GM18508 (cell line): ENCODE results near the gene FLVCR2.
A peak's percentile ranks its signal among the peaks of the same experiment; 100 is the strongest.

ENCODE experiments used
- ATAC-seq: cut with Tn5 transposase; IDR thresholded peaks from one replicate; pipeline ENCODE4 v1.9.1; 2021; ENCODE audit warnings: moderate number of reproducible peaks; ENCODE audit not compliant: insufficient read depth, unreplicated experiment

The FLVCR2 gene, protein sequence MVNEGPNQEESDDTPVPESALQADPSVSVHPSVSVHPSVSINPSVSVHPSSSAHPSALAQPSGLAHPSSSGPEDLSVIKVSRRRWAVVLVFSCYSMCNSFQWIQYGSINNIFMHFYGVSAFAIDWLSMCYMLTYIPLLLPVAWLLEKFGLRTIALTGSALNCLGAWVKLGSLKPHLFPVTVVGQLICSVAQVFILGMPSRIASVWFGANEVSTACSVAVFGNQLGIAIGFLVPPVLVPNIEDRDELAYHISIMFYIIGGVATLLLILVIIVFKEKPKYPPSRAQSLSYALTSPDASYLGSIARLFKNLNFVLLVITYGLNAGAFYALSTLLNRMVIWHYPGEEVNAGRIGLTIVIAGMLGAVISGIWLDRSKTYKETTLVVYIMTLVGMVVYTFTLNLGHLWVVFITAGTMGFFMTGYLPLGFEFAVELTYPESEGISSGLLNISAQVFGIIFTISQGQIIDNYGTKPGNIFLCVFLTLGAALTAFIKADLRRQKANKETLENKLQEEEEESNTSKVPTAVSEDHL

DNA sequence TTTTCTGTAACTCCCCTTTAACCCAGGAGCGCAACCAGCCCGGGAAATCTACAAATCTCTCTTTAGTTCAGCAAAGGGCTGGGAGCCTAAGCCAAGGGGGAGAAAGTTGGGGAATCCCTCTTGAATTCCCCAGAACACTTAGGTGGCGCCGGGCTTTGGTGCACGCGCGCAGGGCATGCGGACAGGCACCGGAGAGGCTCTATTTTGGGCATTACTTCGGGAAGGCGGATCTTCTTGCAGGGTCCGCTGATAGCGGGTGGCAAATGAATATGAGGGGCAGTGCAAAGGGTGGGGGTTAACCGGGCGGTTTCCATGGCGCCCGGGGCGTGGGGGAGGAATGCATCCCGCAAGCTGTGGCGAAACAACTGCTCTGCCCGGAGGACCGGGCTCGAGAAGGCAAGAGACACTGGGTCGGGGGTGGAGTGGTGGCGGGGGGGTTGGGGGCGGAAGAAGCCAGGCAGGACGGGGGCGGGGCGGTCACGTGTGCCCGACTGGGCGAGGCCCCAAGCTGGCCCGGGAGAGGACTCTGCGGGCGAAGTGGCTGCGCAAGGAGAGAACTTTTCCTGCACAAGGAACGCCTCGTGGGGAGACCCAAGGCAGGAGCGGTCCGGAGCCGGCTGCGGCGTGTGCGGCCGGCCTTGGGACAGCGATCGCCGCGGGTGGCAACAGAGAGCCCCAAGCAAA is at the start of gene FLVCR2:
Gene FLVCR2, plus strand, starts transcription at position 519 of the 684 bp plus-strand sequence. CDS start 353 bp downstream, outside the sequence.
- ATAC-seq: no peak

DNA sequence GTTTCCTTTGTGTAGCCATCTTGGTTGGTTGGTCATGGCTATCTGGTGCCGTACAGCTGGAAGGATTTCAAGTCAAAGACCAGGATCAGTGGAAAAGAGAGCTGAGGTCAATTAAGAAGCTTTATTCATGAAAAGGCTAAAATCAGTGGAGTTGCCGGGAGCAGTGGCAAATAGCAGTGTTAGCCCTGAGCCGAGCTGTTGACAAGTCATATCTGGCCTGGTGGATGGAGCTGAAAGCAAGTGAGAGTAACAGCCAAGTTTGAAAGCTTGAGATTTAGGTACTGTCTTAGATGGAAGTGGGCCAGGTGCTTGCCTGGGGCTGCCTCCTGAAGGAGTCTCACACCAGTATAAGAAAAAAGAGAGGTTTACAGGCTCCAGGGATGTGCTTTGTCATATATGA is 47.2 kb upstream of the FLVCR2 start:
- ATAC-seq: no peak

DNA sequence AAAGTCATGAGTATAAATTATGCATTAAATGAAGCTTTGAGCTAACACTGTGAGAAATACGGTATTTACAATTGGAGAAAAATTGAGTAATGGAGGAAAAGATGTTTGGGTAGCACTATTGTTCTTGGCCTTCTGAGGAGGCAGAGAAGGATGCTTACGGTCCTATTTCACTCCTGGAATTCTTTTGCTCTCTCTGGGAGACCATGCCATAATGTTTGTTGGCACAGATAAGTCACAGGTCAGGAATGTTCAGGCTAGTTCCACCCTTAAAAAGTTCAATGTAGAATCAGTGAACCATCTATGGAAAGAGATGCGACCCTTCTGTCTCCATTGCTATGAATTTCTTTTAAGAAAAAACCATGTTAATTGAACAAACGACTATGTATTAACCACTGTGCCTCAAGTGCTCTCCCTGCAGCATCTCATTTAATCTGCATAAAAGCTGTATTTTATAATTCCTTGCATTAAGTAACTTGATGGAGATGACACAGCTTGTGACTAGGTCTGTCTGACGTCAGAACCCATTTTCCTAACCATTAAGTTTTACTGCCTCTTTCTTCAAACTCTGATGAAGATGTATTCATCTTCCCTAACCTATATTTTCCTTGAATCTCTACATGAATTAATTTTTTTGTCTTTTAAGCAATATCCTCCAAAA is 46.6 kb upstream of the FLVCR2 start:
- no peak for ATAC-seq

DNA sequence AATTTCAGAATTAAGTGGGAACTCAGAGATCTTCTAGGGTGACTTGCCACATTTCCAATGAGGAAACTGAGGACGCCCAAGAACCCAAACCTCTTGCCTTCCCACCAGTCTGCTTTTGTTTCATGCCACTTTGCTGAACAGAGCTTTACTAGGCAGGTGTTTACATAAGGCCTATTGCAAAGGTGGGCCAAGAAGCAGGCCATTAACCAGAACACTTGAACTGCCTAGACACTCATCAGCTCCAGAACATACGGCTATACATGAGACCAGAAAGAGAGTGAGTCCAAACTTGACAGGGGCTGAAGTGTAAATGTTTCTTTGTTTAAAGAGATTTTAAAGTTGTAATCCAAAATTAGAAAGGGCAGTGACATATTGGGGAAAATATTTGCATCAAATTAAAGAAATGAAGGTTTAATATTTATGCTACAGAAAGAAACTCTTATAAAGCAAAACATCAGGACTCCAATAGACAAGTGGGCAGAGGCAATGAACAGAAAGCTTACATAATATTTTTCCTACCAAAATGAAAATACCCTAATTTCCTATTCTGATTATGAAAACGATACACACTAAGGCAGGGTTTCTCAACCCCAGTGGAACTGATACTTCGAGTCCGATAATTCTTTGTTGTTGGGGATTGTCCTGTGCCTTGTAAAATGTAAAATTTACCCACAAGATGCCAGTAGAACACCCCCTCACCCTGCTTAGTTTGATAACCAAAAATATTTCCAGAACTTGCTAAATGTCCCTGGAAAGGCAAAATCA is 44.4 kb upstream of the FLVCR2 start:
- ATAC-seq: no peak

DNA sequence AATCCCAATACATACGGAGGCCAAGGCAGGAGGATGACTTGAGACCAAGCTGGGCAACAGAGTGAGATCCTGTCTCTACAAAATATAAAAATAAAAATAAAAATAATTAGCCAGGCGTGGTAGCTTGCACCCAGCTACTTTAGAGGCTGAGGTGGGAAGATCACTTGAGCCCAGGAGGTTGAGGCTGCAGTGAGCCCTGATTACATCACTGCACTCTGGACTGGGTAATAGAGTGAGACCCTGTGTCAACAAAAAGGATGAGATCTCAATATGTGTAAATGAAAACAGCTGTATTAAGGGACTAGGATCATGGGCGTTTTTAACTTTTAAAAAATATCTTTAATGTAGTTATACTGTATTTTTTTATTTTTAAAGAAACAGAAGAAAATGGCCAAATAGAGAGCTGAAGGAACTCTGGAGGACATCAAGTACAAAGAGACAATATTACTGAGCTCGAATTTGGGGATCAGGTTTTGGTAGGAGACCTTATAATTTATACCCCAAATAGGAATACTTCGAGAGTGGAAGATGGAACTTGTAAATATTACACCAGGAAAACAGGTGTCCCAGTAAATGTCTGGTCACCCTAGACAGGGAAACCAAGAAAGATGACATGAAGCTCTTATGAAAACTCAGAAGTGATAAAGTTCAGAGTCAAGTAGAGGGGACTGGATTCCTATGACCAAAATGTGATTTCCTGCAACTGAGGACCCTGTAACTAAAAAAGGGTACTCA is 43.1 kb upstream of the FLVCR2 start:
- no peak for ATAC-seq

DNA sequence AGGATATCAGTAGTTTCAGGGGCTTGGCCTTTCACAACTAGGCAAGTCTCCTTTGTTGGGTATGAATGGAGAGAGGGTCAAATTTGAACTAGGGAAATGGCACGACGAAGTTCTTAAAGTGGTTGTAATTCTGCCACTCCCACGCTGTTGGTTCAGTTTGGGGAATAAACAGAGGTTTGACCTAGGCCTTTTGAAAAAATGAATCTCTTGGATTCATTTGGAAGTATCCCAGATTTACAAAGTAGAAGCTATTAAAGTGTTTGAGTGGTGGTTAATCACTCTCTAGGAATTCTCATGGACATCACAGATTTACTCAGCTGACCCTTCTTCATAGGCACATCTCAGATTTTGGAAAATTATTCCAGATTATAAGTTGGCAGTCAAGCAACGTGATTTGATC is 41.3 kb upstream of the FLVCR2 start:
- ATAC-seq: no peak

DNA sequence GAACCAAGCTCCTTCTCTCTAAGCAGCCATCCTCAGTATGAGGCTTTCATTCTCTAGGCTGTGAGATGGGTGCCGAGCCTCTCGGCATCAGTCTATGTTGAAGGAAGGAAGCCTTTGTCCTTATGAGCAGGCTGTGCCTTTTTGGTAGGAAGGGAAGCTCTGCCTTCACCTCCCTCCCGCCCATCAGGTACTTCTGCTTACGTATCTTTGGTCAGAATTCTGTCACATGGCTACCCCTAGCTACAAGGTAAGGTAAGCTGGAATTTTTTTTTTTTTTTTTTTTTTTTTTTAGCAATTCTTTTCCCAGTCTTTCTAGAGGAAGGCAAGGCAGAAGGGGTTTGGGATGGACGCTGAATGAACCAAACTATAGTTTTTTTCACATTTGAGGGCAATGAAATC is 39.3 kb upstream of the FLVCR2 start:
- no peak for ATAC-seq

DNA sequence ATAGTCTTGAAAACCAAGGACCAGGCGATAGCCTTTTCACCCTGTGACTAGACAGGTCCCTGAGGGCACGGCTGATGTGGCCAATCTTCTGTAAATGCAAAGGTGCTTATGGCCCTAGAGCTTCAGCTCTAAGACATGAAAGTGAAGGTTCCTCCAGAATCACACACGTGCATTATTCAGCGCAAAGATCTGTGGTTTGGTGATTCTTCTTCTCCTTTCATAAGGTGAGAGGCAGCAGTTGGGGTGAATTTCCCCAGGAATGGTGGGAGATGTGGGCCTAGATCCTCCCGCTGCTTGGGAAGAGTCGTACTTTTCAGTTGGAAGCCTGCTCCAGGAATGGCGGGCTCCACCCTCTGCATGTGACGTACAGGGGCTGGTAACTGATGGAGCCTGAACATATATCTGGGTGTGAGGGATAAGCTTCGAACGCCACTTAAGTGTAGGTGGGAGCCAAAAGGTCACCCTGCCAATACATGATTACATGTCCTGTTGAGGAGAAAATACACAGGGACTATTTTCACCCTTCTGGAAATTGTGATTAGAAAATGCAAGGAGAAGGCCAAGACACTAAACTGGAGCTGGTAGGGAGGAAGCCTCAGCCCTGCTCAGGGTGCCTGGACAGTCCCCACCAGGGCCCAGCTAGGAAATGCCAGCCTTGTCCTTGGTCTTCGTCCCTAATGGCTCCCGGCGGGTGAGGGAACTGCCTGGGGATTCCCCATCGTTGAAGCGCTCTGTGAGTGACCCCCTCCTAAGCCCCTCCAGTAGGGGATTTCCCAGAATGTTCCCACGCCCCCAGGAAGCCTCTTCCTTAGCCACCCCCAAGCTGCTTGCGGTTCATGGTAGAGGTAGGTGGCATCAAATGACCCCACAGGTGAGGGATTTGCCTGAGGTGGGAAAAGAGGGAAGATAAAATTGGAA is 38.6 kb upstream of the FLVCR2 start:
- ATAC-seq: peak; percentile 43

DNA sequence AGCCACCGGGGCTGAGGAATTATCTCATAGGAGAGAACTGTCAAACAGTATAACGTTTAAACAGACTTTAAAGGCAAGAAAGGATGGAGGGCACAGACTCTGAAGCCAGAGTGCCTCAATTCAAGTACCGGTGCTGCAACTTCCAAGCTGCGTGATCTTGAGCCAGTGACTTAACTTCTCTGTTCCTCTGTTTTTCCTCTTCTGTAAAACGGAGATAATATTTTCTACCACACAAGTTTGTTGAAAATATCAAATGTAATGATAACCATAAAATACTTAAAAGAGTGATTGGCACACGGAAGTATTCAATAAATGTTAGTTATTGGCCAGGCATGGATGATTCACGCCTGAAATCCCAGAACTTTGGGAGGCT is 38.0 kb upstream of the FLVCR2 start:
- no peak for ATAC-seq

DNA sequence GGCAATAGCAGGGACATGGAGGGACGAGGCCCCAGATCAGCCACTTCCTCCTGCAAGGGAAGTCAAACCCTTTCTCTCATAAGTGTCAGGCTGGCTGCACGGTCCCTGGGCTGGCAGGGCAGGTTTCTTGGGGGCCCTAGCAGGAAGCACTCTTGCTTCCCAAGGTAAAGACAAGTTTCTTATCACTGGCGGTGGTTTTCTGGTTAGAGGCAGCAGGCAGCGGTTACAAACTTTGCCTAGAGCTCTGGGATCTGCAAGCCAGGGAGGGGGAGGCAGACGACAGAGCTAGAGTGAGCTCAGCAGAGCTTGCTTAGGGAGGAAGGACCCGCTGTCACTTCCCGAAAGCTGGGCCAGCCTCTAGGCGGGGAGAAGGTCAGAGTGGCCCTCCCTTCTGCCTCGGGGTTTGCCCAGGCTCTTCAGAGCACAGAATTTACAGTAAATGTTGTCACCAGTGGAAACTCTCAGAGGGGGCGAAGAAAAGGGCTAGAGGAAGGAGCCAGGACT is 35.8 kb upstream of the FLVCR2 start:
- ATAC-seq: no peak

DNA sequence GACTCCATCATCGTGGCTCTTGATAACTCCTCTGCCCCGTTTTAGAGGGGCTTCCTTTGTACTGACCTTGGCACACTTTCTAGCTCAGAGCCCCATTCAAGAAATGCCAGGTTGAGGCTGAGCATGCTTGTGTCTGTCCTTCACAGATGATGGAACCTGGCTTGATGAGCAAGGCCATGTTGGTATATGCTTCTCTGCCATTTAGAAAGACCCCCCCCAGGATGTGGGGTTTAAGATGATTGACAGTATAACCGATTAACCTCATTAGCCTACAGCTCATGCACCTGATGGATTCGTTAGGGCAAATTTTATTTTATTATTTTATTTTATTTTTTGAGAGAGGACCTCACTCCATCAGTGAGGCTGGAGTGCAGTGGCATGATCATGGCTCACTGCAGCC is 35.2 kb upstream of the FLVCR2 start:
- ATAC-seq: no peak

DNA sequence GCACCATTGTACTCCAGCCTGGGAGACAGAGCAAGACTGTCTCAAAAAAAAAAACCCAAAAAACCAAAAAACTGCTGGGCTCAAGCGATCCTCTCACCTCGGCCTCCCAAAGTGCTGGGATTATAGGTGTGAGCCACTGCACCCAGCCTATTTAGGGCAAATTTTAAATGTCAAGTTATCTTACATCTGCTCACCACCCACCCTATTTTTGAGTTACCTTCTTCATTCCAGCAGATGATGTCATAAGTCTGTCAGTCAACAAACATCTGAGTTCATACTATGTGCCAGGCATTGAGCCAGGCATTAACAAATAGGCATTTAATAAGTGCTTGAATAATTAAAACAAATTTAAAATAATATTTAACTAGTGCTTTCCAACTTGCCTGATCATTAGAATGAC is 34.6 kb upstream of the FLVCR2 start:
- ATAC-seq: no peak

DNA sequence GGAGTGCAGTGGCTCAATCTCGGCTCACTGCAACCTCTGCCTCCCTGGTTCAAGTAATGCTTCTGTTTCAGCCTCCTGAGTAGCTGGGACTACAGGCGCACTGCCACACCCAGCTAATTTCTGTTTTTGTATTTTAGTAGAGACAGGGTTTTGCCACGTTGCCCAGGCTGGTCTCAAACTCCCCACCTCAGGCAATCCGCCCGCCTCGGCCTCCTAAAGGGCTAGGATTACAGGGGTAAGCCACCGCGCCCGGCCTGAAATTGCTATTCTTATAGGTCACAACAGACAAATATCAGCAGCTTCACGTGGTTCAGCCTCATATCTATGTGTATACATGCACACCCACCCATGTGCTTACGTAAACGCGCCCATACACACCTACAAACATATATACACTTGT is 32.5 kb upstream of the FLVCR2 start:
- no peak for ATAC-seq

DNA sequence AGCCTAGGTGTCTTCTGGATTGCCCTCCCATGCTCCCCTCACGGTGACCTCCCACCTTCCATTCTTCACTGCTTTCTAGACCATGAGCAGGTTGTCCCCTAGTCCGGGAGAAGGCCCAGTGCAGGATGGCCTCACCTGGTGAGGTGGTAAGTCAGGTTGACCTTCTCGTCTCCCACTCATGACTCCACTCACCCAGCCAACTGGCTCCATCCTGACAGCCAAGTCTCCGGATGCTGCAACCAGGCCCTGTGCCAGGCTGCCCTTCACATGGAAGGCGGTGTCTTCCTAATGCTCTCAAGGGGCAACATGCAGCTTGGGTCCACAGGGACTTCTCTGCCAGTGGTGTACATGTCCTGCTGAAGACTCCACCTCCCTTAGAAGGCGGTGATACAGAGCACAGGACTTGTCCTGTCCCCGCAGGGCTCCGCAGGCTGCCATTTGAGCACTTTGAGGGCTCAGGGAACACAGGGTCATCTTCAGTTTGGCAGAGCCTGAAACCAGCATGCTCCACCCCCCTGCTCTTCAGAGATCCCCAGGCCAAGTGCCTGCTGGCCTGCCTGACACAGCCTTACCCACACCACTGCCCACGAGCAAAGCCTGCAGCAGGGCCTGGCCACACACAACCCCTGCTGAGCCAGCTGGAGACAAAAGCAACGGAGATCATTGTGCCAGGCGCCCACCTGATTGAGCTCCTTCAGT is 30.7 kb upstream of the FLVCR2 start:
- ATAC-seq: no peak

DNA sequence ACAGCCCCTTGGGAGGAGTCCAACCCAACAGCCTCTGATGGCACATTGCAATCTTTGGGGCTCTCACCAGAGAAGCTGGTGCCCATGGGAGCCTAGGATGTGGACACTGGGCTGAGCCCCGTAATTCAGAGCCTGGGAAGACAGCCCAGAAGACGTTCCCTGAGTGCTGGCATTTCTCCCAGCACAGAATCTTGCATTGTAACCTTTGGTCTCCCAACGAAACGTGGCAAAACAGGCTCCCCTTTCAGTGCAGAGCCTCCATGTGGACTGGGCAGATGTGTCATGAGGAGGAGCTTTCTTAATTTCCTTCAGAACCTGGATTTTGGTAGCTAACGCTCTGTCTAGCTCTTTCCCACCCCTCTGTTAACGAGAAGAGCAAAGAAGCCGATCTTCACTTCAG is 29.9 kb upstream of the FLVCR2 start:
- no peak for ATAC-seq

DNA sequence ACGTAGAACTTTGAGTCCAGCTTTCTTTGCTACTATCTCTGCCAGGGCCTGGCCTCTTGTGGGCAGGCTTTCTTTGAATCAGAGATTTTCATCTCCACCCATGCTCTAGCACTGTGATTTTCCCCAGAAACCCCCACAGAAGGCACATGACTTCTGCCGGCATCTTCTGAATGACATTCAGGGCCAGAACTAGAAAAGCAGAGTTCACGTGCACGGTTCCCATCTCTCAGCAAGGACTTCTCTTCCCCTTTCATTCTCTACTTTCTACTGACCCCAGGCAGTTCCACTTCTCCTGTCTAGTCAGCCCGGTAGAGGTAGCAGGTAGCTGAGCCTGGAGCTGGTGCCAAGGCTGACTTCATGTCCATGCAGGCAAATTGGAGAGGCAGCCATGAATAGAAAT is 29.3 kb upstream of the FLVCR2 start:
- peak; percentile 65 for ATAC-seq

DNA sequence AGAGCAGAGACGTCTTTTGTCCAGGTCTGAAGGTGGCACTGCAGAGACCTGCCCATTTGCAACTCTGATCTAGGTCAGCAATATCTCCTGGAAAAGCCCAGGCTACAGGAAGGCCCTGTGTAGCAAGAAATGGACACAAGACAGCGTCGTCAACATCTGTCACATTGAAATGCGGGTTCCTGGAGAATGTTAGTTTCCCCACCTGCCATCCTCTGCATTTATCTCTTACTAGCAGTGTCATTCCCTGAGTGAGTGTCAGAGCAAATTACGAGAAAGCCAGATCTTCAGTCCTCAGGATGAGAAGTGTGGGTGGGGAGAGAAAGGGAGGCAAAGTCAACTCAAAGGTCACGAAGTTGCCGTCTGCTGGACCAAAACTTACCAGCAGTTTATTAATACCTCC is 27.4 kb upstream of the FLVCR2 start:
- ATAC-seq: no peak

DNA sequence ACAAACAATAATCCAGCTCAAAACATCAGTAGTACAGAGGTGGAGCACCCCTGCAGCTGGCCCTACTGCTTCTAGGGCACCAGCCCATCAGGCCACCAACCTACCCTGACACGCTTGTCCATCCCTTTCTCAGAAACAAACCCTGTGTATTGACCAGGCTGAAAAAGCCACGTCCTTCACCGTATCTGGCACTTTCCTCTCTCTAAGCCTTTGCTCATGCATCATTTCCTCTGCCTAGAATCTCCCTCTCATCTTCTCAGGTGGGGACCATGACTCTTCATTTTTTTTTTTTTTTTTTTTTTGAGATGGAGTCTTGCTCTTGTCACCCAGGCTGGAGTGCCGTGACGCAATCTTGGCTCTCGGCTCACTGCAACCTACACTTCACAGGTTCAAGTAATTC is 25.3 kb upstream of the FLVCR2 start:
- ATAC-seq: no peak
